Neural crest cell (in vitro differentiated cells): Measurements from ENCODE around the gene PTCHD4. TPM values are rescaled to one million over a fixed set of nuclear protein-coding genes. Genes with fewer than 3 reads are reported as not detected.

Experiments
- DNase-seq: peaks from one replicate; pipeline ENCODE4 v3.0.0; 2021; ENCODE audit warnings: low read depth, mixed read lengths, low spot score
- H3K27ac Mint-ChIP-seq: one replicate; pipeline ENCODE4 v1.8.0; 2021; ENCODE audit warnings: mild to moderate bottlenecking, mixed read lengths; ENCODE audit not compliant: unreplicated experiment
- H3K27me3 Mint-ChIP-seq: 2 replicates; pipeline ENCODE4 v1.8.0; 2021; ENCODE audit warnings: low read depth, mild to moderate bottlenecking, mixed read lengths
- H3K36me3 Mint-ChIP-seq: 2 replicates; pipeline ENCODE4 v1.8.0; 2021; ENCODE audit warnings: low read depth, mild to moderate bottlenecking, mixed read lengths
- H3K4me1 Mint-ChIP-seq: 2 replicates; pipeline ENCODE4 v1.8.0; 2021; ENCODE audit warnings: mixed read lengths
- H3K4me3 Mint-ChIP-seq: one replicate; pipeline ENCODE4 v1.8.0; 2021; ENCODE audit warnings: mild to moderate bottlenecking, mixed read lengths
- H3K9me3 Mint-ChIP-seq: 2 replicates; pipeline ENCODE4 v1.8.0; 2021; ENCODE audit warnings: mixed read lengths
- total RNA-seq: library from RNA; stranded (reverse); gene quantifications from 2 replicates; pipeline ENCODE4 v1.2.1, GENCODE V29; 2021
- TF ChIP-seq, protein P1 (sequence below): fragments of 200-600 bp; sonication (generic); conservative IDR thresholded peaks from 2 replicates; pipeline ENCODE4 v1.5.0; 2021; ENCODE audit warnings: antibody characterized with exemption, mild to moderate bottlenecking

The PTCHD4 gene
- total RNA-seq, 1 donor from 2014 or later = 1.4 TPM

DNA sequence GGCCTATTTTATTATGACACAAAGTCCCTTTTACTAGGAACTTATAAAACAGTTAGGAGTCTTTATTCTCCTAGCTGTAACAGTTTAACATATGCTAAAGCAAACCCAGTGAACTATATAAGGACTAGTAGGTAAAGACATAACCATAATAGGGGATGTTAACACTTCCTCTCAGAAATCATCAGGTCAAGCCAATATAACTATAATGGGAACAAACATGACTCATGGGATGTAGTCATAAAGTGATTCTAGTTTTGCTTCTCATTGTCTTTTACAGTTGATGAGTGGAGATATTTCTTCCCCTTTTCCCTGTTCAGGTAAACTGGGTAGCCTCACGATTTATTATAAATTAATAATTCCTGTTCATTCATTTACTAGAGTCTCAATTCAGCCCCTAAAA is 9.7 kb downstream of the PTCHD4 start:
- H3K9me3 Mint-ChIP-seq = no peaks in the 10 kb centered on the region
- no peaks in the 10 kb centered on the region for H3K4me1 Mint-ChIP-seq
- no peaks in the 10 kb centered on the region for H3K27me3 Mint-ChIP-seq
- DNase-seq = no peak
- H3K27ac Mint-ChIP-seq = no peak overlapping the region
- TF ChIP-seq, protein P1, sequence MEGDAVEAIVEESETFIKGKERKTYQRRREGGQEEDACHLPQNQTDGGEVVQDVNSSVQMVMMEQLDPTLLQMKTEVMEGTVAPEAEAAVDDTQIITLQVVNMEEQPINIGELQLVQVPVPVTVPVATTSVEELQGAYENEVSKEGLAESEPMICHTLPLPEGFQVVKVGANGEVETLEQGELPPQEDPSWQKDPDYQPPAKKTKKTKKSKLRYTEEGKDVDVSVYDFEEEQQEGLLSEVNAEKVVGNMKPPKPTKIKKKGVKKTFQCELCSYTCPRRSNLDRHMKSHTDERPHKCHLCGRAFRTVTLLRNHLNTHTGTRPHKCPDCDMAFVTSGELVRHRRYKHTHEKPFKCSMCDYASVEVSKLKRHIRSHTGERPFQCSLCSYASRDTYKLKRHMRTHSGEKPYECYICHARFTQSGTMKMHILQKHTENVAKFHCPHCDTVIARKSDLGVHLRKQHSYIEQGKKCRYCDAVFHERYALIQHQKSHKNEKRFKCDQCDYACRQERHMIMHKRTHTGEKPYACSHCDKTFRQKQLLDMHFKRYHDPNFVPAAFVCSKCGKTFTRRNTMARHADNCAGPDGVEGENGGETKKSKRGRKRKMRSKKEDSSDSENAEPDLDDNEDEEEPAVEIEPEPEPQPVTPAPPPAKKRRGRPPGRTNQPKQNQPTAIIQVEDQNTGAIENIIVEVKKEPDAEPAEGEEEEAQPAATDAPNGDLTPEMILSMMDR = no peak
- peaks cover 2% of the 10 kb centered on the region for H3K36me3 Mint-ChIP-seq
- no peak overlapping the region for H3K4me3 Mint-ChIP-seq

DNA sequence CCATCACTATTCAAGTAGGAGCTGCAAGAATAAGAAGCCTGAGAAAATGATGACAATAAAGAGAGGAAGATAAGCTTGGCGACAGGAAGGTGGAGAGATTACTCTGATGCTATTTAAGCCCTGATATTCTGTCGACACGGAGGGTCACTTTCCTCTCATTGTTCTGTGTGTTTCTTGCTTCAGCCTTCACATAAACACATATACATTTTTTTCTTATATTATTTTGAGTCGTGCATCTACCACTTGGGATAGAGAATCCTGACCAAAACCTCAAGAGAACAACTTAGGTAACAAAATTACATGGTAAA is 10.5 kb downstream of the PTCHD4 start:
- TF ChIP-seq, protein P1 = no peak
- no peaks in the 10 kb centered on the region for H3K9me3 Mint-ChIP-seq
- no peak overlapping the region for H3K27ac Mint-ChIP-seq
- H3K36me3 Mint-ChIP-seq = peaks cover 2% of the 10 kb centered on the region
- no peaks in the 10 kb centered on the region for H3K27me3 Mint-ChIP-seq
- DNase-seq = no peak
- no peak overlapping the region for H3K4me3 Mint-ChIP-seq
- H3K4me1 Mint-ChIP-seq = no peaks in the 10 kb centered on the region

DNA sequence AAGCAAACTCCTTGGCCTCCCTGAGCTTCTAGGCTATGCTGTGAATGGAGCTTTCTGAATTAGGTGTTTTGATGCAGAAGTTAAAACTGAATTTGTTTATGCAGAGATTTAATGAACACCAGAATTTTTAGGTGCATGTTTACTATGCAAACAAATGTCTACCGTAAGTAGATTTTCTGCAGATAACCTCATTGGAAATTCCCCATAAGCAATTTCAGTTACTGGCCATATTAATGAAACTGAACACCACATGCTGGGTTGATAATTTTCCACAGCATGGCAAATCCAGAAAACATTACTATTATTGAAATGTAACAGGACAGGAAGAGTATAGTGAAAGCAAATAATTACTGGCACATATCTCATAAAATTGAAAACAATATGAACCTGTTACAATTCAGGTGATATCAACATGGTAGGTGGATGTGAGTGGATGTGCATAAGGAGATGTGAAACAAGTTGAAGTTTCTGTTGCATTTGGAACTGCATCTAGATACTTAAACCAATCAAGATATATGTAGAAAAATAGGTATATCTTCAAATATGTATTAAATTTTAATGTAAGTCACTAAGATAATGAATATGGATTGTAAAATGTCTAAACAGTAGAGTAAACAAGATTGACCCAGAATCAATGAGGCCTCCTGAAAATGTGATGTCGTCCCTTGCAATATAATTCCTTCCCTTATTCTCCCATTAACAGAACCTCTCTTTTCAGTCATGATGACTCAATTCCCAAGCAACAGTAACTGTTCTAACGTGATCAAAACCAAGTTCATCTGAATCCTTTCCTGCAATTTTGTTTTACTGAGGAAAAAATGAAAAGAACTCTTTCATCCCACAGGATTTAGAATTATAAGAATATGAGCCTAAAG is 11.0 kb downstream of the PTCHD4 start:
- DNase-seq = no peak
- H3K4me3 Mint-ChIP-seq = no peak overlapping the region
- H3K36me3 Mint-ChIP-seq = peaks cover 2% of the 10 kb centered on the region
- H3K9me3 Mint-ChIP-seq = no peaks in the 10 kb centered on the region
- no peaks in the 10 kb centered on the region for H3K27me3 Mint-ChIP-seq
- no peaks in the 10 kb centered on the region for H3K4me1 Mint-ChIP-seq
- H3K27ac Mint-ChIP-seq = no peak overlapping the region
- TF ChIP-seq, protein P1 = no peak

DNA sequence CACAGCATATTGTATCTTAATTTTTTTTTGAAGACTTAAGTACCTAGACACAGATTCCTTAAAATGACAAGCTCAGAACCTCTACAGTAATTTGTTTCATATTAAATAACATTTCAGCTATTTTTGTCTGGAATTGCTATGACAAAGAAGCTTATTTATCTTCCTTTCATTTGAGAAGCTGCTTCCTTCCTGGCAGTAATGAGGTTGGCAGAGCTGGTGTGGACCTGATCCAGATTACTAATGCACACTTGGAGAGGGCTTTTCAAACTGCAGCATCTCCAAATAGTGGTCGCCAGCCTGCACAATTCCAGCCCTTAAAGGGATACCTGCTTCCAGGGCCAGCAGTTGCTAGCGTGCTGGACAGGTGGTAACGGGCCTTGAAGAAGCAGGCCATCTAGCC is 12.1 kb downstream of the PTCHD4 start:
- peaks cover 2% of the 10 kb centered on the region for H3K36me3 Mint-ChIP-seq
- no peak overlapping the region for H3K4me3 Mint-ChIP-seq
- H3K27me3 Mint-ChIP-seq = no peaks in the 10 kb centered on the region
- H3K9me3 Mint-ChIP-seq = no peaks in the 10 kb centered on the region
- no peak overlapping the region for H3K27ac Mint-ChIP-seq
- DNase-seq = no peak
- TF ChIP-seq, protein P1 = no peak
- H3K4me1 Mint-ChIP-seq = no peaks in the 10 kb centered on the region

DNA sequence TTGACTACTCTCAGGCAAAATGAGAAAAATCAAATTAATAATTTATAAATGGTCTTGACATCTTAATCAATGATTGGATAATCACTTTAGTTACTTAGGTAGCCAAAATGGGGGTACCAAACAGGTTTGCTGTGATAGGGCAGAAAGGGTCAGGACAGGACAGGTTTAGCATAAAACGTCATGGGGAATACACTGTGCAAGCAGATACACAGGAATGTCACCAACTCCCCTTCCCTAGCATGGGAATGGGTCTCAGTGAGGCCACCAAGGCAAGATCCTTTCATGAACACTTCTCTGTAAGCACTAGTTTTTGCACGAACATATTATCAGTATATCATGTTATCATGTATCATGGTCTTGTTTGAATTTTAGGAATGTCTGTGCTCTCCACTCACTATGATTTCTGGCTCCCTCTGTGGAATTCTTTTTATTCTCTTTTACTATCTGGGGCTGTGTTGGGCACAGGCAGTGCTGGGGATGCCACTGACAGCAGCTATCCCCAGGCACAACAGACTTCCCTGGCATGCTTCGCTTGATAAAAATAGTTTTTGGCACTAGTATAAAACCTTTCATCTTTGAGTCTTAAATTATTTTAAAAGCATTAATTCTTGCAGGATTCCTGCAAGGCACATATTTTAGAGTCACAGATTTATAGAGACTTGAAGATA is 18.3 kb downstream of the PTCHD4 start:
- H3K4me3 Mint-ChIP-seq = no peak overlapping the region
- H3K9me3 Mint-ChIP-seq = no peaks in the 10 kb centered on the region
- no peak overlapping the region for H3K27ac Mint-ChIP-seq
- DNase-seq = no peak
- no peaks in the 10 kb centered on the region for H3K4me1 Mint-ChIP-seq
- H3K36me3 Mint-ChIP-seq = no peaks in the 10 kb centered on the region
- TF ChIP-seq, protein P1 = no peak
- H3K27me3 Mint-ChIP-seq = no peaks in the 10 kb centered on the region
